ENCODE results near the gene KCNE2.
A peak's percentile ranks its signal among the peaks of the same experiment; 100 is the strongest.

Gene KCNE2

GRCh38 chr21:34360488-34361241 lies 3.1 kb upstream of the KCNE2 start:
- no peak overlapping the region for H3K4me3 ChIP-seq (ENCODE audit: low read depth, low read length)
- DNase-seq (ENCODE audit: low read depth): no peak
- no peak for TF ChIP-seq CTCF (conservative IDR thresholded peaks at IDR 0.05; ENCODE audit: low read depth, low read length)

DNA sequence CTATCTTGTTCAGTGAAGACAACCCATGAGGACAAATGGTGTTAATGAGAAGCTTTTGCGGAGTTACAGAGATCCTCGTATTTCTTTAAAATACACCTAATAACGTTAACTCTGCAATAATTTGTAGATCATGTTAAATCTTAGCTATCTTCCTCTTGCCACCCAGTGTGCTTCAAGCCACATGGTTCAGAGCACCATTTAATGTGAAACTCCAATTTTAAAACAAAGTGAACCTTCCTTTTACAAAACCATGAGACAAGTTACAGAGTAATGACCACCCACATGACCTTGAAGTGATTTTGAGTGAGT lies 1.7 kb upstream of the KCNE2 start:
- TF ChIP-seq CTCF (conservative IDR thresholded peaks at IDR 0.05; ENCODE audit: low read depth, low read length): no peak

GRCh38 chr21:34362670-34363069 lies 1.1 kb upstream of the KCNE2 start:
- DNase-seq (ENCODE audit: low read depth): no peak
- TF ChIP-seq CTCF (conservative IDR thresholded peaks at IDR 0.05; ENCODE audit: low read depth, low read length): no peak
- H3K4me3 ChIP-seq (ENCODE audit: low read depth, low read length): no peak overlapping the region

More for the DNA sequence above, 1.7 kb upstream of the KCNE2 start:
- H3K4me3 ChIP-seq (ENCODE audit: low read depth, low read length): no peak overlapping the region
- no peak for DNase-seq (ENCODE audit: low read depth)

DNA sequence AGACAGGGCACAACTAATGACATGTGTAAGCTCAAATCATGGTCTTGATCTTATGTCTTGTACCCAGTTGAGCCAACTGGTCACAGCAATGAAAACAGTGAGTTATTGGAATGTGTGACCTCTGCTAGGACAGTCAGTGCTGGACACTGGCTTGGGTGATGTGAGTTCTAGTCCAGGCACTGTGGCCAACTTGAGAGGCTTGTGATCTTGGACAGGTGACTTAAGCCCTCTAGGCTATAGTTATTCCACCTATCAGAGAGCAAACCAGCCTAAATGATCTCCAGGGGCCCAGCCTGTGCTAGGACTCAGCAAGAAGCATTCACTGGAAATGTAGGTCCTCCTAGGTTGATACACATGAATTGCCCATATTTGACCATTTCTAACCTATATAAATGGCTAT lies 1.1 kb downstream of the KCNE2 start:
- H3K4me3 ChIP-seq (ENCODE audit: low read depth, low read length): no peak overlapping the region
- TF ChIP-seq CTCF (conservative IDR thresholded peaks at IDR 0.05; ENCODE audit: low read depth, low read length): no peak
- no peak for DNase-seq (ENCODE audit: low read depth)

DNA sequence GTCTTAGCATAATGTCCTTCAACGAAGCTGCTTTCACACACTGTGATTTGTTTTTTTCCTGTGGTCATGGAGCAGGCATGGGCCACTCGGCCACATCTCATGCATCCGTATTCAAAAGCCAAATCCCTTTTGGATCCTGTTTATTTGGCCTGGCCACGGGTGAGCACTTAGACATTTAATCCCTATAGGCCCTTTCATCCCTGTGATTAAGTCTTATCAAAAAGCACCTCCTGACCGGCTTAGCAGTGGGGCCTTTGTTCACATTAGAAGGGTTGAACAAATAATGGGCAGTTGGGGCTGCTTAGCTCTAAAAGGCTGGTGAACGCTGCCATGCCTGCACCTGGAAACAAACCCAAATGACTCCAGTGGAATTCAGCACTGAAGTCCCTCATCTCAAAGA lies 2.0 kb downstream of the KCNE2 start:
- no peak overlapping the region for H3K4me3 ChIP-seq (ENCODE audit: low read depth, low read length)
- DNase-seq (ENCODE audit: low read depth): no peak
- TF ChIP-seq CTCF (conservative IDR thresholded peaks at IDR 0.05; ENCODE audit: low read depth, low read length): no peak

DNA sequence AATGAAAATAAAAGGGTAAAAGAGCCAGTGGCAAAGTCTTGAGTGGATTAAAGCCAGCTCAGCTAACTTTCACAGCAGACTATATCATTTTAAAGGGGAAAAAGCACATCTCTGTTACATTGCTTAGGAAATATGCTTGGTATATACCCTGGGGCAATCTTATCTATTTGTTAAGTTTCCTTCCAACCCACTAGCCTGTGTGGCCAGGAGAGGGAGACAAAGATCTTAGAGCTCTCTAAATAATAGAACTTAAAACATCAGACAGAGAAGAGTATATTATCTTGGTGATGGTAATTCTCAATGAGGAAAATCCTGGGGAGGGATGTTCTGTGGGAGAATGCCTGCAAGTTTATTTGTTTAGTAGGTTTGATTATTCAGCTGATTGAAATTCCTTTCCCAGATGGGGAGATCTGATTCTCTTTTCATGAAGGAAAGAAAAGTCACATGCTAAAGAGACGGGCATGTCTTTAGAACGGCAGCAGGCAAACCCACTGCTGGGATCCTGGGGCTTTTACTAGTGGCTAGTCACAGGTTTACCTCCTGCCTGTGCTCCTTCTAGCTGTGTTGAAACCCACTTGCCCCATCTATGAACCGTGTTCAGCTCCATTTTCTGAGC lies 3.6 kb downstream of the KCNE2 start:
- no peak overlapping the region for H3K4me3 ChIP-seq (ENCODE audit: low read depth, low read length)
- DNase-seq (ENCODE audit: low read depth): peak; percentile 86
- TF ChIP-seq CTCF (conservative IDR thresholded peaks at IDR 0.05; ENCODE audit: low read depth, low read length): peak; percentile 85

DNA sequence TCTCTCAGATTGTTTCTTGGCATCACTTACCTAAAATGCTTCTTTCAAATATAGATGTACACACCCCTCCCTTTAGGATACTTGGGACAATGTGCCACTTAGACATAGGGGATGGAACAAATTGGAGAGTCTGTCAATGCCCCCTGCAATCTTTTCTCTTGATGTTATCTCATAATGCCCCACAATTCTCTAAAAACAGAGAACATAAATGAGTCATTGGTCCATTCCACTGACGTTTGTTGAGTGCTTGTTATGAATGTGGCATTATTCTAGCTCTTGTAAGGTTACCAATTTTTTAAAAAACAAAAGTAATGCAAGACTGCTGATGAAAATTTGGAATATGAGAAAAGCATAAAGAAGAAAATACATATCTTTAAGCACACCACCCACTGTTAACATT lies 5.9 kb downstream of the KCNE2 start:
- no peak overlapping the region for H3K4me3 ChIP-seq (ENCODE audit: low read depth, low read length)
- no peak for DNase-seq (ENCODE audit: low read depth)
- TF ChIP-seq CTCF (conservative IDR thresholded peaks at IDR 0.05; ENCODE audit: low read depth, low read length): no peak
